MG63 (cell line): Measurements from ENCODE around the gene GOLGA5. TPM values are rescaled to one million over a fixed set of nuclear protein-coding genes. Genes with fewer than 3 reads are reported as not detected.

Experiments used
- DNase-seq: peaks from one replicate; pipeline ENCODE4 v3.0.0-alpha.2; 2020
- H3K27me3 ChIP-seq: fragments of 250-450 bp; sonication (Bioruptor Pico); 2 replicates; pipeline ENCODE4 v1.5.1; 2020; ENCODE audit warnings: mild to moderate bottlenecking, moderate library complexity
- H3K36me3 ChIP-seq: fragments of 250-450 bp; sonication (Bioruptor Pico); 2 replicates; pipeline ENCODE4 v1.5.1; 2020; ENCODE audit warnings: mild to moderate bottlenecking, moderate library complexity
- H3K4me3 ChIP-seq: fragments of 250-450 bp; sonication (Bioruptor Pico); 2 replicates; pipeline ENCODE4 v1.5.1; 2020; ENCODE audit warnings: mild to moderate bottlenecking, moderate library complexity
- H3K9me3 ChIP-seq: fragments of 250-450 bp; sonication (Bioruptor Pico); 2 replicates; pipeline ENCODE4 v1.5.1; 2020; ENCODE audit warnings: mild to moderate bottlenecking, moderate library complexity
- total RNA-seq: library from RNA; depleted of rRNA; stranded (reverse); fragments of >200 nt; shearing (Covaris generic); gene quantifications from 2 replicates; pipeline ENCODE4 v1.2.3, GENCODE V29; 2014; ENCODE audit warnings: low replicate concordance; rRNA removed

GOLGA5 gene
- total RNA-seq, 1 experiment from 2014 or later: 9.1 TPM

DNA sequence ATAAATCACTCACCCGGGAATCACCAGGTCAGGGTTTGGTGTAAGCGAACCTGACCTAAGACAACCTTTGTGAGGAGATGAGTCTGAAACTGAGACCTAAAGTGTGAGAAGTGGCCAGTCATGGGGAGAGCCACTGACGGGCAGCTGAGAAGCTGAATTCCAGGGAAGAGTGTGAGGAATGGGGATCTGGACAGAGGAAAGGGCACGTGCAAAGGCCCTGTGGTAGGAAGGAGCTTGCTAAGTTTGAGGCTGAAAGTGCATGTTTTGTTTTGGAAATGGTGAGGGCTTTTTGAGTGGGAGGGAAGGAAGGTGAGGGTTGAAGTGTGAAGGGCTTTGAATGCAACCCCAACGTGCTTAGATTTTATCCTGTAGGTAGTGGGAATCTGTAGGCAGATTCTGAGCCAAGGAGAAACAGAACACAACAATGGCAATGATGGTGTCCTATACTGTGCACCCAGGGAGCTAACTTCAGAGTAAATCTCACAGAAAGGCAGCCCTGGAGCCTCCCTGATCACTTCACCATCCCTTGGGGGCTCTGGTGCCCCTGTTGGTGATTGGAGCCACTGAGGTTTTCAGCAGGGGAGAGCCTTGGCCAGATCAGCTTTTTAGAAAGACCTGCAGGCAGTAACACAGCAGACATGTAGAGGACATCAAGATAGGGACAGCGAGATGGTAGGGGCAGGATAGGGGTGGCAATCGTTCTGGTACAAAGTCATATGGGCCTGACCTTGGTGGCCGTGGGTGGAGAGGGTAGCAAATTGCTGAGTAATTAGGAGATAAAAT lies 91.4 kb downstream of the GOLGA5 start:
- no peak overlapping the region for H3K4me3 ChIP-seq
- no peaks in the 10 kb centered on the region for H3K27me3 ChIP-seq
- DNase-seq: no peak
- H3K9me3 ChIP-seq: no peaks in the 10 kb centered on the region
- no peaks in the 10 kb centered on the region for H3K36me3 ChIP-seq

DNA sequence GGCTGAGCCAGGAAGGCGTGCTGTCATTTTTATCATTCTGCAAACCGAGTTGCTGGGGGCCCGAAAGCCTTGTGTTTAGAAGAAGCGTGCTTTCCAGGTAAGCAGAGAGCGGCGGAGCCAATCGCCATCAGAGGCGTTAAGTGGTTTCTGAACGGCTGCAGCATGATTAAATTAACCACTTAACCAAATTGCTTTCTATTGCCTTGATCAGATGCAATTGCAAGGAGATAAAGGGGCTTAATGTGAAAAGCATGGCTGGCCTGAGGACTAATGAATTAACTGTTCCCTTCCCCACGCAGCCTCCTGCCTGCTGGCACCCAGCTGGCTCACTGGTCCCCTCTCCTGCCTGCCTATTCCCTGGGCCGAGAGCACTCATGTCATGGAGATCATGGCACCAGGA lies 92.2 kb downstream of the GOLGA5 start:
- H3K27me3 ChIP-seq: no peaks in the 10 kb centered on the region
- no peaks in the 10 kb centered on the region for H3K36me3 ChIP-seq
- no peaks in the 10 kb centered on the region for H3K9me3 ChIP-seq
- no peak overlapping the region for H3K4me3 ChIP-seq
- no peak for DNase-seq

DNA sequence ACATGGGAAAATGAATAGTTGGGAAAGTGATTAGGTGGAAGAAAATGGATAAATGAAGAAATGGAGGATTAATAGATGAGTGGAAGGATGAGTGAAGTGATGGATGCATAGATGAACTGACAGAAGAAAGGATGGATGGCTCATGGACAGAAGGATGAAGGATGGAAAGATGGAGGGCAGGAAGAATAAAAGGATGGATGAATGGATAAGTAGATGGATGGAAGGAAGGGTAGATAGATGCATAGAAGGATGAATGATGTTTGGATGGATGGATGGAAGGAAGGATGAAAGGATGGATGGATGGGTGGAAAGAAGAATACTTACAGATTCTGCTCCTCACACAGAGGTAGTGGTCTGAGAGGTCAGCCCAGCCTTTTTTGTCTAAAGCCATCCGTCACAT lies 93.1 kb downstream of the GOLGA5 start:
- Histone ChIP-seq H3K27me3 (no peaks in the 10 kb centered on the region), H3K4me3 (no peak overlapping the region), H3K9me3 (no peaks in the 10 kb centered on the region), H3K36me3 (no peaks in the 10 kb centered on the region)
- no peak for DNase-seq

DNA sequence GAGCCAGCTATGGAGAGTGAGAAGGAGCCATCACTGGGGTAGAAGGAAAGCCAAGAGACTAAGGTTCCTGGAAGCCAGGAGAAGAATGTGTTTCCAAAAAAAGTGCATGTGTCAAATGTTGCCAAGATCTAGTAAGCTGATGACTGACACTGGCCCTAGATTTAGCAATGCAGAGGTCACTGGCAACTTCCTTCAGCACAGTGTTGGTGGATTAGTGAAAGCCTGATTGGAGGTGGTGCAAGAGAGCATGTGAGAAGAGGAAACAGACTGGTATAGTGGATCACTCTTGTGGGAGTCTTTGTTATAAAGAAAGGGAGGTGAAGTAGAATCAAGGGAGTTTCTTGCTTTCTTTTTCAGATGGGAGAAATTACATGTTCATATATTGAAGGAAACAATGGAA lies 94.8 kb downstream of the GOLGA5 start:
- Histone ChIP-seq H3K9me3 (no peaks in the 10 kb centered on the region; the same call in 1 of the 2 replicates), H3K36me3 (no peaks in the 10 kb centered on the region), H3K4me3 (no peak overlapping the region), H3K27me3 (no peaks in the 10 kb centered on the region)
- no peak for DNase-seq

Other genes starting within 250 kb of the GOLGA5 start
- 31.4 and 41.9 TPM in 2 replicates for gene LGMN, start 45.7 kb upstream of the GOLGA5 start, total RNA-seq
- not detected in 2 replicates for gene CHGA, start 128.8 kb downstream of the GOLGA5 start, total RNA-seq